ENCODE data around the gene FSTL1. TPM values are rescaled to one million over a fixed set of nuclear protein-coding genes. Genes with fewer than 3 reads are reported as not detected.
A peak's percentile ranks its signal among the peaks of the same experiment; 100 is the strongest.

The FSTL1 gene
- total RNA-seq (100 to 1,000 TPM; 138 to 667 (median 220) TPM), polyA plus RNA-seq (100 to 1,000 TPM in 1 of 2 donors, 10 to 100 TPM in 1; 43.8 to 146 TPM)
- long read RNA-seq, donor 1, full-length matches to known transcripts, result 249 of 326 reads
- long read RNA-seq, donor 1, partial matches to known transcripts, result 38 of 326 reads
- long read RNA-seq, donor 1, other reads (novel, unspliced or antisense), result 39 of 326 reads
- long read RNA-seq, donor 2, full-length matches to known transcripts, result 2,155 of 2,682 reads
- long read RNA-seq, donor 2, partial matches to known transcripts, result 268 of 2,682 reads
- long read RNA-seq, donor 2, other reads (novel, unspliced or antisense), result 259 of 2,682 reads
- long read RNA-seq, donor 3, full-length matches to known transcripts, result 168 of 218 reads
- long read RNA-seq, donor 3, partial matches to known transcripts, result 25 of 218 reads
- long read RNA-seq, donor 3, other reads (novel, unspliced or antisense), result 25 of 218 reads

- Histone ChIP-seq H3K36me3 (peaks cover 0 to 16% (median 4%) of the 10 kb centered on the region in 9 donors), H3K4me1 (peaks cover 0 to 45% (median 35%) of the 10 kb centered on the region in 12 donors), H3K27ac (peak within 1 kb of the TSS; percentile 91 to 98 (median 94)), H3K27me3 (peaks cover 0 to 27% (median 0%) of the 10 kb centered on the region in 9 donors), H3K4me3 (peak within 1 kb of the TSS; percentile 68 to 99 (median 90)), H3K9me3 (no peaks in the 10 kb centered on the region)
- intact Hi-C loops (cut with DNase I), result loop anchor here in 6 of 10 donors (2.0 to 10.0 kb wide), 7 partner anchors 32 to 106 kb away; no protein-coding TSS in a partner anchor
- TF ChIP-seq POLR2A (IDR thresholded peaks at IDR 0.05) (peak in 1 of 2 donors; percentile 83), CTCF (IDR thresholded peaks at IDR 0.05) (no peak)
- DNase-seq (peak; percentile 77 to 84 (median 82)), ATAC-seq (peak; percentile 66 to 83 (median 78))
- WGBS, 4 donors, result 0 to 1% (median 0%) methylated on average over 43 to 78 of the region's 78 CpGs
Measured at GRCh38 chr3:120450600-120451271, at the start of gene FSTL1. Gene FSTL1, minus strand, starts transcription at chr3:120450992. Its CDS starts 246 bp downstream, at chr3:120450746.

GRCh38 chr3:120498556-120499346 is 48.0 kb upstream of the FSTL1 start:
- Histone ChIP-seq H3K36me3 (no peaks in the 10 kb centered on the region), H3K27me3 (no peaks in the 10 kb centered on the region), H3K27ac (peak overlapping the region in 5 of 12 donors; percentile 9 to 56 (median 44)), H3K4me1 (peaks cover 0 to 36% (median 3%) of the 10 kb centered on the region in 12 donors), H3K4me3 (no peak overlapping the region), H3K9me3 (peaks cover 0 to 16% (median 0%) of the 10 kb centered on the region in 12 donors)
- 80 to 86% (median 82%) methylated on average over 2 of the region's 2 CpGs for WGBS, 4 donors
- no peak for DNase-seq
- TF ChIP-seq CTCF (IDR thresholded peaks at IDR 0.05), result no peak
- TF ChIP-seq POLR2A (IDR thresholded peaks at IDR 0.05), result no peak
- intact Hi-C loops (cut with DNase I), result no loop called here
- ATAC-seq, result peak in 3 of 4 donors; percentile 57 to 78 (median 67)

GRCh38 chr3:120497818-120498217 is 47.0 kb upstream of the FSTL1 start:
- intact Hi-C loops (cut with DNase I), result no loop called here
- DNase-seq, result no peak
- no peak for ATAC-seq
- H3K4me3 ChIP-seq, result no peak overlapping the region
- H3K36me3 ChIP-seq, result no peaks in the 10 kb centered on the region
- H3K9me3 ChIP-seq, result peaks cover 0 to 16% (median 0%) of the 10 kb centered on the region in 12 donors
- 40 to 69% (median 62%) methylated on average over 2 of the region's 2 CpGs for WGBS, 4 donors
- peaks cover 0 to 36% (median 3%) of the 10 kb centered on the region in 12 donors for H3K4me1 ChIP-seq
- no peaks in the 10 kb centered on the region for H3K27me3 ChIP-seq
- H3K27ac ChIP-seq, result peak overlapping the region in 9 of 12 donors; percentile 2 to 71 (median 54)
- TF ChIP-seq CTCF (IDR thresholded peaks at IDR 0.05) (no peak), POLR2A (IDR thresholded peaks at IDR 0.05) (no peak)

All from heart left ventricle (tissue), 16 donors.